SH-SY5Y (cell line): ENCODE measurements around the gene RFC4.

Experiments
- GATA2 ChIP-seq: IDR thresholded peaks from 2 replicates; pipeline ENCODE4 v1.6.1; 2011; ENCODE audit warnings: mild to moderate bottlenecking, low read depth, low read length
- GATA3 ChIP-seq: IDR thresholded peaks from 2 replicates; pipeline ENCODE4 v1.6.1; 2011; ENCODE audit warnings: low read depth, mild to moderate bottlenecking, low read length, moderate library complexity

DNA sequence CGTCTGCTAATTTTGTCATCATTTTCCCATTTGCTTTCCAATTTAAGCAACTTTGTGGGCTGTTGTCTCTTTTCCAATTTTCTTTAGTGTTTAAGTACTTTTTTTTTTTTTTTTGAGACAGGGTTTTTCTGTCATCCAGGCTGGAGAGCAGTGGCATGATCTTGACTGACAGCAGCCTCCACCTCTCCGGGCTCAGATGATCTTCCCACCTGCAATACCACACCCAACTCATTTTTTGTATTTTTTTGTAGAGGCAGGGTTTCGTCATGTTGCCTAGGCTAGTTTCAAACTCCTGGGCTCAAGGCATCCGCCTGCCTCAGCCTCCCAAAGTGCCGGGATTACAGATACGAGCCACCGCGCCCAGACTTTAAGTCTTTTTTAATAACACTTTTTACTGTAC is 49.1 kb downstream of the RFC4 start:
- TF ChIP-seq GATA2 (no peak), GATA3 (no peak)
